Left lobe of liver (tissue), 2 donors: Measurements from ENCODE around the gene PRSS27. TPM values are rescaled to one million over a fixed set of nuclear protein-coding genes. Genes with fewer than 3 reads are reported as not detected.
"Not testable (repeated sequence)": the region's sequence is repeated elsewhere in the genome, so short reads cannot be mapped to it uniquely, and the experiment has no call there.

Experiments used
- ATAC-seq: fragments of 200-7000 bp; cut with Tn5 transposase; one replicate; pipeline ENCODE4 v1.9.1; 2020; ENCODE audit warnings: mild to moderate bottlenecking, moderate library complexity
- DNase-seq: peaks from one replicate; pipeline ENCODE4 v3.0.0-alpha.2; 2020; ENCODE audit warnings: low spot score
- total RNA-seq: library from RNA; stranded (reverse); gene quantifications from one replicate; pipeline ENCODE4 v1.2.1, GENCODE V29; 2021
- donor health status: DM: no; HTN: no; CAD: no; lungs with moderate emphysema.
- donor health status: DM: no; HTN: yes; CAD: no.

The PRSS27 gene
- total RNA-seq, 1 donor from 2014 or later: 0.45 TPM

GRCh38 chr16:2698965-2699750 lies 20.9 kb downstream of the PRSS27 start:
- DNase-seq (no peak), ATAC-seq (no peak)

GRCh38 chr16:2698103-2698870 lies 21.7 kb downstream of the PRSS27 start:
- no peak for DNase-seq
- no peak for ATAC-seq

- ATAC-seq: no peak
- no peak for DNase-seq
Measured at GRCh38 chr16:2697401-2697948, 22.5 kb downstream of the PRSS27 start.

DNA sequence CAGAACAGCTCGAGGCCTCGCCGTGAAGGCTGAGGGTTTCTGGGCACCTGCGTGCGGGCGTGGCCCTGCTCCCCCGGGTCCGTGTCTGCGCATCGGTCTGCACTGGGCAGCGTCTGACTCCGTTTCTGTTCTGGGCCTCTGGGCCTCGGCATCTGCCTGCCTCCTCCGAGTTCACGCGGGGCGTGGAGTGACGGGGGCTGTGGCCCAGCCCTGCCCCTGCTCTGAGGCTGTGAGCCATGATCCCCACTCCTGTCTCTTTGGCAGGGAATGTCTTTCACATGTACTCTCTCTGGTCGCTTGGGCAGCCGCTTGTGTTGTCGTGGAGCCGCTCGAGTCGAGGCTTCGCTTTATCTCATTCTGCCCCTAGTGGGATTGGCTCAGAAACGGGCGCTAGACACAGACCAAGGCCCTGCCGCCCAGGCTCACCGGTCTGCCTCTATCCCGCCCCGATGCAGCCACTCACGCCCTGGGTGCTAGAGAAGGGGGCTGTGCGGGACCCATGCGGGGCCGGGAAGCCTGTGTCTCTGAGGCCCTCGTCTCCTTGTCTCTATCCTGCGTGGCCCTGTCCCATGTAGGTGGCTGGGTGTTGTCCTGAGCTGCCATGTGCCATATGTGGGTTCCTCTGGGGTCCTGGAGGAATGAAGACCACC lies 23.3 kb downstream of the PRSS27 start:
- not testable (repeated sequence) for DNase-seq, ATAC-seq

DNA sequence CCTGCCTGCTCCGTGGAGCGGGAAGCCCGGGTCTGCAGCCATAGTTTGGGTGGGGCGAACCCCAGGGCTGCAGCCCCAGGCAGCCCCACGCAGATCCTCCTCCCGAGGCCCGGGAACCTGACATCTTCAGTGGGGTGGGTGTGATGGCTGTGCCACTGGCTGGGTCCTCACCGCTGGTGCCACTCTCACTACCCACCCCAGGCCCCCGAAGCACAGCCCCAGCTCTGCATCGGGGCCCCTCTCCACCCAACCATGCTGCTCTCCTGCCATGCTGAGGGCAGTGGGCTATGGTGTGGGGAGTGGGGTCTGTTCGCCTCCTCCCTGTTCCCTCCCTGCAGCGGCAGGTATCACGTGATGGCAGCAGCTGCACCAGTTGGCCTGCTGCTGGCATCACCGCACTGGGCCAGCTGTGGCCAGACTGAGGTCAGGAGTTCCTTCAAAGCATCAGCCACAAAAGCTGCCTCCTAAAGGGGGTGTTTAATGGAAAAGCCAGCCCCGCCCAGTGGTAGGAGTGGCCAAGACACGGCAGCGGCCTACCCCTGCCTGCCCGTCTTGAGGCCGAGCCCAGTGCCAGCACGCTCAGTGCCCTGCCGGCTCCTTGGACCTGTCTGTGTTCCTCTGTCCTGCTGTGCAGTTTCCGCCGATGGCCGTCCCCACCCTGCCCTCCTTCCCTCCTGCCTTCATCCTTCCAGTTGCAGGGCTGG lies 26.9 kb downstream of the PRSS27 start:
- ATAC-seq: no peak
- DNase-seq: no peak

- DNase-seq: no peak
- ATAC-seq: no peak
Measured at GRCh38 chr16:2692251-2692947, 27.6 kb downstream of the PRSS27 start.

DNA sequence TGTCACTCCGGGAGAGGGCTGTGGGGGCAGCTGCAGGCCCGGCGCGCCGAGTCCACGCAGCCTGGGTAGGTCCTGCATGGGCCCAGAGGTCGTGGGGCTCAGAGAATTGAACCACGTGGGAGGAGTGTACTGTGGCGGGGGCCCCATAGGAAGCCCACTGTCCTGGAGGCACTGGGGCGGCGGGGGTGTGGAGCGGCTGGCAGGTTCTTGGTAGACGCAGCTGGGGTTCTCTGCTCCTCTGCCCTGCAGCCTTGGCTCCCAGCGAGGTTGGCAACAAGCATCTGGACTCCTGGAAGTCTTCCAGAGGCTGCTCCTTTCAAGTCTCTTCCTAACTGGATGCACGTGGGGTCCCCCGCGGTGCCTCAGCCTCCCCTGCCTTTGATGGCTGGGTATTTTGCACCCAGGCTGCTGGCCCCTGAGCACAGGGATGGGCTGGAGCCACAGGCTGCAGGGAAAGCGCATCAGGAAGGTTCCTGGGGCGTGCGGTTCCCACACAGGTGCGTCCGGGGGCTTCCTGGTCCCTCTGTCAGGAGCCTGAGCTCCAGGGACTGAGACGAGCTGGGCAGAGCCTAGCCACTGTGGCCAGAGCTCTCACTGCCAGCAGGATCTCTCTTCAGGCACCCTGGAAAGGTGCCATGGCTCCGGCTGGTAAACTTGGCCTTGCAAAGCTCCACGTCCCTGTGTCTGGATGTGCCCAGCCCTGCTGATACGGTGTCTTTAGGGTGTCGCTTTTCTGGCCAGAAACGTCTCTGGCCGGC lies 28.4 kb downstream of the PRSS27 start:
- no peak for ATAC-seq

GRCh38 chr16:2690852-2691251 lies 29.2 kb downstream of the PRSS27 start:
- DNase-seq: no peak
- ATAC-seq: no peak

More for the DNA sequence above, 28.4 kb downstream of the PRSS27 start:
- no peak for DNase-seq

DNA sequence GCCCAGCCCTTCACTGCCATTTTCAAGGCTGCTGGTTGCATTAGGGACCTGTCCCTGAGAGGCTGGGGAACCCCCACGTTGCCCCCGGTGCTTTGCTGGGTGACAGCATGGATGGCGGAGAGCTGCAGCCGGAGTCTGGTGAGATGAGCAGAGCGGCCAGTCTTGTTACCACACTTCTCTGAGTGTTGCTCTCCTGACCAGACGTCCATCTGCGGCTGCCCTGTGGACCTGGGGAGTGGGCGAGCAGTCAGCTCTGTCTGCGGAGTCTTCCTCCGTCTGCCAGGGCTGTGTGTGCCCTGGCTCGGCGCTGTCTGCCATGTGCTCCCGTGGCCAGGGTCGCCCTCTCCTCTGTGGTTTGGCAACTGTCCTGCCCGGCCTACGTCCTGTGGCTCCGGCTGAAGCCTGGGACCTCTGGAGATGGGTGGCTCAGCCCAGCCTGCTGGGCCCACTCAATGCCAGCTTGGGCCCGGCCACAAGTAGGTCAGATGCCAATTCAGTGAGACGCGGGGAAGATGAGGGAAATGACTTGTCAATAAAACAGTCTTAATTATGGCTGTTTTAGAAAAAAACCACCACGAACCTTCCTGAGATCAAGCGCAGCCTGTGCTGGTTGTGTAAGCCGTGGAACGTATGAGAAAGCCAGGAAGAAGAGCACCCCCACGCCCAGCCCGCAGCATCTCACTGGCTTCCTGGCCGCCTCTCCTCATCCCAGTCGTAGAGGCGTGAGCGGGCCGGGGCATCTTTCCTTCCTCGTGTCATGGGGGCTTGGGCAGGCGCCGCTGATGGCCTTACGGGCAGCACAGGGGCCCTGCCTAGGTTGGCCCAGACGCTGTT lies 29.8 kb downstream of the PRSS27 start:
- no peak for ATAC-seq
- no peak for DNase-seq

DNA sequence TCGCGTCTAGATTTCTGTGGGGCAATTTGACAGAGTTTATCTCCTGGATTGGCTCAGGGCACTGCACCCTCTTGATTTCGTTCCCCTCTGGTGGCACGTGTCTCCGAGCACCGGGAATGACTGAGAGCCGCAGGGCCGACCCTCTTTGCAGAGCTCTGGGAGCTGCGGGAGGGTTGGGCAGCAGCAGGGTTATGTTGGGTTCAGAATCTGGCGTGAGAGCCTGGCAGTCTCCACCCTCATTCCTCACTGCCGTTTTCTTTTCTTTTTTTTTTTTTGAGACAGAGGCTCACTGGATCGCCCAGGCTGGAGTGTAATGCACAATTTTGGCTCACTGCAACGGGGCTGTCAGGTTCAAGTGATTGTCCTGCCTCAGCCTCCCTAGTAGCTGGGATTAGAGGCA lies 30.6 kb downstream of the PRSS27 start:
- not testable (repeated sequence) for DNase-seq, ATAC-seq

DNA sequence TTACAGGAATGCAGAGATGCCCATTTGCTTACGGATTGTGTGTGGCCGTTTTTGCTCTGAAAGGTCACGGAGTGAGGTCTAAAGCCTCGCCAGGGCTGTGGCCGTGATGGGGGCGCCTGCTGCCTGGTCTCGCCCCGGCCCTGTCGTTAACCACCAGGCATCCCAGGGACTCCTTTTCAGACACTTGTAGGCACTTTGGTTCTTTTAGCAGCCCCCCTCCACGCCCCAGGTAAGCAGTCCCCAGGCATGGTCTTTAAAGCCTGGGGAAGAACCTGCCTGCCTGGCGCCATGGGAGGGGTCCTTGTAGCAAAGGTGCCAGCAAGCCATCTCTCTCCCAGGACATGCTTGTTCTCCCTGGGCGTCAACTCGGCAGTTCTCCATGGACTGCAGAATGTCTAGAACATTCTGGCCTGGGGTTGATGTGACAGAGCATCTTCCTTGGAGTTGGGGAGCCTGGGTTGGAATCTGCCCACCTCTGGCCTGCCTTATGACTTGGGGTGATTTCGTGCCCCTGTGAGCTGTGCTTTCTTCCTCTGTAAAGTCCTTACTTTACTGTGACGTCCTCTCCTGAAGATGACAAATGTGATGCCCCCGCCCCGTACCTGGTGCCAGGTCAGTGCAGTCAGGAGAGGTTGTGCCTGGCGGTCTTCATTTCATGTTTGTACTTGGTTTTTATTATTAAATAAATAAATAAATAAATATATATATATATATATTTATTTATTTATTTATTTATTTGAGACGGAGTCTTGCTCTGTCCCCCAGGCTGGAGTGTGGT lies 32.3 kb downstream of the PRSS27 start:
- DNase-seq (no peak), ATAC-seq (no peak)

- DNase-seq (no peak), ATAC-seq (no peak)
Measured at GRCh38 chr16:2686912-2687507, 33.0 kb downstream of the PRSS27 start.

- DNase-seq, ATAC-seq: not testable (repeated sequence)
Measured at GRCh38 chr16:2686075-2686474, 33.9 kb downstream of the PRSS27 start.

DNA sequence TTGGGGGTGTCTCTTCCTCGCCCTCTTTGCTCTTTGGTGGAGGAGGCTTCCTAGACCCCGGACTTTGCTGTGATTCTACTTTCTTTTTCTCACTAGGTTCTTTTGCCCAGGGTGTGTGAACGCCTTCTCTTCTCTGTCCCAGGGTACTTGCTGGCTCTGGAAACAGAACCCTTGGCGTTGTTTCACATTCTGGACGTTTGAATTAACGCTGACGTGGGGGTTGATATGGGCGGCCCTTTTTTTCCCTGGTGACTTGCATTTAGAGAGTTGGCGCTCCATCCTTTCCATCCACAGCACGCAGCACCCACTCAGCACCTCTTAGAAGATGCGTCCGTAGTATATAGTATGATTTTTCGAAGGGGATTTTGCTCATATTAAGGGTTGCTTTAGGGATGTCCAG lies 37.0 kb downstream of the PRSS27 start:
- not testable (repeated sequence) for DNase-seq
- peak; percentile 1 for ATAC-seq

DNA sequence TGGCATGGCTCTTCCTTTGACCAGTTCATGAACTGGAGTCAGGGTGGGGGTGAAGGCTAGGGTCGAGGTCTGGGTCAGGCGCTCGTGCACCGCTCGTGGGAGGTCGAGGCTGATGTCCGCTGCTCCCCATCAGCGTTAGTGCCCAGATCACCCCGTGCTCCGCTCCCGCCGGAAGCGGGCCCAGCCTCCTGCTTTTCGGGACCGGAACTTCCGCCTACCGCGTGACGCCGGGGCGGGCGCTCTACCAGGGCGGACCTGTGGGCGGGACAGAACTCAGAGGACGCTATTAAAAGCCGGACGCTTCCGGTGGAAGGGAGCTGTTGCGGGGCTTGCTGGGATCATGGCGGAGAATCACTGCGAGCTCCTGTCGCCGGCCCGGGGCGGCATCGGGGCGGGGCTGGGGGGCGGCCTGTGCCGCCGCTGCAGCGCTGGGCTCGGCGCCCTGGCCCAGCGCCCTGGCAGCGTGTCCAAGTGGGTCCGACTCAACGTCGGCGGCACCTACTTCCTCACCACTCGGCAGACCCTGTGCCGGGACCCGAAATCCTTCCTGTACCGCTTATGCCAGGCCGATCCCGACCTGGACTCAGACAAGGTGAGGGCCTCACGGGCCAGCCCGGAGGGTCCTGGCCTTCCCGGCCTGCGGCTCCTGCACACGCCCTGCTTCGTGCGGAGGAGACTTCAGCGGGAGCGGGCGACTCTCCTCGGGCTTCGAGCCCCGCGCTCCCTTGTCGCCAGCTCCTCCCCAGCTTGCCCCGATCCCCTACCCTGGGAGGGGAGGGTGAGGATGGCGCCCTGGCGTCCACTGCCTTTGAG lies 37.6 kb downstream of the PRSS27 start, which contains the start of gene KCTD5:
Gene KCTD5, plus strand, starts transcription at position 315 of the 813 bp plus-strand sequence. Its CDS starts 26 bp downstream, at position 341.
- ATAC-seq (peak; percentile 97), DNase-seq (peak; percentile 98)

DNA sequence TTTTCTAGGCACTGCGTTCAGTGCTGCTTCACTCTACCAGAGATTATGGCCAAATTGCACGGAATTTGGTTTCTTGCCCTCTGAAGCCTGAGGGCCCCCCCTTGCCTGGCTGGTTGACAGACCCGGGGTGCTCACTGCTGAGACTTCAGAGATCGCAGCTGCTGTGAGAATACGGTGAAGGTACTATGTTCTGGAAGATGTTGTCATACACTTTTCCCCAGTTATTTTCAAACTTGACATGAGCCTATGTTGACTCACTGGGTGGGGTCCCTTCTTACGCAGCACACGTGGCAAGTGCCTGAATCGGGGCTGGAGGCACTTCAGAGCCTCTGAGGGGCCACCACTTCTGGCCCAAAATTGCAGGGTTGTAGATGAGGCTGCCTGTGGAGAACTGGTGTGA lies 39.7 kb downstream of the PRSS27 start:
- ATAC-seq, DNase-seq: not testable (repeated sequence)
